ENCODE measurements around the gene CRKL.

The CRKL gene

GRCh38 chr22:21001601-21002325, 84.6 kb downstream of the CRKL start, which contains the start of gene THAP7:
TSS of gene THAP7 (minus strand) at chr22:21002118. CDS start at chr22:21001911, 207 bp downstream.
- DNase-seq (ENCODE audit: low read depth): peak; percentile 97

More at GRCh38 chr22:21001601-21002325, 84.6 kb downstream of the CRKL start, which contains the start of gene THAP7:
- TF ChIP-seq CTCF (IDR thresholded peaks at IDR 0.05; ENCODE audit: insufficient read depth, low read depth, low read length, missing control alignments): no peak
- peak within 1 kb of the TSS; percentile 82 for H3K4me3 ChIP-seq (ENCODE audit: low read length)

All from epithelial cell of esophagus (primary cell).